22Rv1 (cell line): ENCODE data around the gene STAM2.

Experiments used
- CTCF ChIP-seq: fragments of 450-650 bp; IDR thresholded peaks from 2 replicates; pipeline ENCODE4 v1.5.1; 2017; ENCODE audit warnings: mild to moderate bottlenecking
- ZFX ChIP-seq: fragments of 450-650 bp; IDR thresholded peaks from 2 replicates; pipeline ENCODE4 v1.6.1; 2017; ENCODE audit warnings: antibody characterized with exemption, borderline replicate concordance

GRCh38 chr2:152106464-152106863 lies 69.1 kb downstream of the STAM2 start:
- TF ChIP-seq CTCF = no peak
- no peak for TF ChIP-seq ZFX
